ENCODE data around the gene SHISA5. TPM values are rescaled to one million over a fixed set of nuclear protein-coding genes. Genes with fewer than 3 reads are reported as not detected.

The SHISA5 gene
- total RNA-seq, 1 donor from 2014 or later = 333 TPM

- Histone ChIP-seq H3K4me2 (ENCODE audit: low read length) (no peak overlapping the region), H3K27ac (ENCODE audit: low read depth, low read length) (no peak overlapping the region), H3K4me3 (ENCODE audit: insufficient read depth, low read depth, low read length) (no peak overlapping the region), H3K9ac (ENCODE audit: low read length) (no peak overlapping the region), H3K36me3 (ENCODE audit: insufficient read depth, low read length) (no peaks in the 10 kb centered on the region), H2AFZ (ENCODE audit: low read depth, low read length) (no peak overlapping the region), H3K4me1 (ENCODE audit: insufficient read depth, low read length) (no peaks in the 10 kb centered on the region), H3K9me3 (ENCODE audit: insufficient read depth, low read depth, low read length) (no peaks in the 10 kb centered on the region), H4K20me1 (ENCODE audit: insufficient read depth, low read length) (no peaks in the 10 kb centered on the region), H3K27me3 (ENCODE audit: insufficient read depth, low read length) (no peaks in the 10 kb centered on the region), H3K79me2 (ENCODE audit: insufficient read depth, low read length) (no peaks in the 10 kb centered on the region)
- H3K27me3 Mint-ChIP-seq (ENCODE audit: low read depth, unreplicated experiment) = no peaks in the 10 kb centered on the region
- H3K4me1 Mint-ChIP-seq (ENCODE audit: low read depth, unreplicated experiment) = peaks cover 4% of the 10 kb centered on the region
- H3K4me3 Mint-ChIP-seq (ENCODE audit: unreplicated experiment) = no peak overlapping the region
- TF ChIP-seq, protein P1, sequence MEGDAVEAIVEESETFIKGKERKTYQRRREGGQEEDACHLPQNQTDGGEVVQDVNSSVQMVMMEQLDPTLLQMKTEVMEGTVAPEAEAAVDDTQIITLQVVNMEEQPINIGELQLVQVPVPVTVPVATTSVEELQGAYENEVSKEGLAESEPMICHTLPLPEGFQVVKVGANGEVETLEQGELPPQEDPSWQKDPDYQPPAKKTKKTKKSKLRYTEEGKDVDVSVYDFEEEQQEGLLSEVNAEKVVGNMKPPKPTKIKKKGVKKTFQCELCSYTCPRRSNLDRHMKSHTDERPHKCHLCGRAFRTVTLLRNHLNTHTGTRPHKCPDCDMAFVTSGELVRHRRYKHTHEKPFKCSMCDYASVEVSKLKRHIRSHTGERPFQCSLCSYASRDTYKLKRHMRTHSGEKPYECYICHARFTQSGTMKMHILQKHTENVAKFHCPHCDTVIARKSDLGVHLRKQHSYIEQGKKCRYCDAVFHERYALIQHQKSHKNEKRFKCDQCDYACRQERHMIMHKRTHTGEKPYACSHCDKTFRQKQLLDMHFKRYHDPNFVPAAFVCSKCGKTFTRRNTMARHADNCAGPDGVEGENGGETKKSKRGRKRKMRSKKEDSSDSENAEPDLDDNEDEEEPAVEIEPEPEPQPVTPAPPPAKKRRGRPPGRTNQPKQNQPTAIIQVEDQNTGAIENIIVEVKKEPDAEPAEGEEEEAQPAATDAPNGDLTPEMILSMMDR (IDR thresholded peaks at IDR 0.05; ENCODE audit: insufficient read depth, low read depth, low read length) = no peak
- TF ChIP-seq EZH2 (IDR thresholded peaks at IDR 0.05; ENCODE audit: insufficient read depth, low read length) = no peak
- H3K36me3 Mint-ChIP-seq (ENCODE audit: low read depth, unreplicated experiment) = peaks cover 16% of the 10 kb centered on the region
- FAIRE-seq (no peak), DNase-seq (ENCODE audit: low read depth) (no peak)
- H3K27ac Mint-ChIP-seq (ENCODE audit: unreplicated experiment) = no peak overlapping the region
- no peaks in the 10 kb centered on the region for H3K9me3 Mint-ChIP-seq (ENCODE audit: unreplicated experiment)
Observed at GRCh38 chr3:48478626-48479555, 25.1 kb downstream of the SHISA5 start.

GRCh38 chr3:48477959-48478520 lies 25.9 kb downstream of the SHISA5 start:
- FAIRE-seq (no peak), DNase-seq (ENCODE audit: low read depth) (no peak)
- Histone ChIP-seq H3K27me3 (ENCODE audit: insufficient read depth, low read length) (no peaks in the 10 kb centered on the region), H4K20me1 (ENCODE audit: insufficient read depth, low read length) (no peaks in the 10 kb centered on the region), H2AFZ (ENCODE audit: low read depth, low read length) (no peak overlapping the region), H3K36me3 (ENCODE audit: insufficient read depth, low read length) (no peaks in the 10 kb centered on the region), H3K9me3 (ENCODE audit: insufficient read depth, low read depth, low read length) (no peaks in the 10 kb centered on the region), H3K79me2 (ENCODE audit: insufficient read depth, low read length) (no peaks in the 10 kb centered on the region), H3K4me1 (ENCODE audit: insufficient read depth, low read length) (peaks cover 5% of the 10 kb centered on the region), H3K27ac (ENCODE audit: low read depth, low read length) (no peak overlapping the region), H3K9ac (ENCODE audit: low read length) (no peak overlapping the region), H3K4me3 (ENCODE audit: insufficient read depth, low read depth, low read length) (no peak overlapping the region), H3K4me2 (ENCODE audit: low read length) (no peak overlapping the region)
- Mint-ChIP-seq H3K4me1 (ENCODE audit: low read depth, unreplicated experiment) (peaks cover 9% of the 10 kb centered on the region), H3K4me3 (ENCODE audit: unreplicated experiment) (no peak overlapping the region), H3K36me3 (ENCODE audit: low read depth, unreplicated experiment) (peaks cover 16% of the 10 kb centered on the region), H3K9me3 (ENCODE audit: unreplicated experiment) (no peaks in the 10 kb centered on the region), H3K27me3 (ENCODE audit: low read depth, unreplicated experiment) (no peaks in the 10 kb centered on the region), H3K27ac (ENCODE audit: unreplicated experiment) (no peak overlapping the region)
- no peak for TF ChIP-seq EZH2 (IDR thresholded peaks at IDR 0.05; ENCODE audit: insufficient read depth, low read length)
- TF ChIP-seq, protein P1 (IDR thresholded peaks at IDR 0.05; ENCODE audit: insufficient read depth, low read depth, low read length) = no peak

Data from astrocyte (in vitro differentiated cells and primary cell).